ENCODE data around the gene TAF1C.

DNA sequence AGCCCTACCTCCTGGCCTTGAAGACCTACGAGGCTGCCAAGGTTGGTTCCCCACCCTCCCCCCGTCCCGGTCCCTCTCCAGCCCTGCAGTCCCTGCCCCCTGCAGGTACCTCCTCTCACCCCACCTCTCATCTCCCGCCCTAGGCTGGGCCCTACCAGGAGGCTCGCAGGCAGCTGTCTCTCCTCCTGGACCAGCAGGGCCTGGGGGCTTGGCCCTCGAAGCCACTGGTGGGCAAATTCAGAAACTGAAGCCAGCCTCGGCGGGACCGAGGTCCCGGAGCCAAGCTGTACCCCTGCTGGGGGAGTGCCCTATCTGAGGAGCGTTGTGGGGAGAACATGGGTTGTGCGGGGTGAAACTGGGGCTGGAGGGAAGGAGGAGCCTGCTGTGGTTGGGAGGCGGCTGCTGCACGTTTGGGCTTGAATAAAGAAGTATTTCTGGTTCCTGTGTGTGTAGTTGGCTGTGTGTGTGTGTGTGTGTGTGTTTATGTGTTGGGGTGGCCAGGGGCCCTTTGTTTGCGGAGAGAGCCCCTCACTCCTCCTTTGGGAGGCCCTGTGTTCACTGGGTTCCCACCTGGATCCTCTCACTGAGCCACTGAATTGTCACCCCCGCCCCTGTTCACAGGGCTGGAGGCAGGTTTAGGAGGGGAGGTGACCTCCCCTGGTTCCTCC is 10.0 kb upstream of the TAF1C start:
- TF ChIP-seq CTCF (IDR thresholded peaks at IDR 0.05; ENCODE audit: low read length), result no peak
- TF ChIP-seq EZH2 (IDR thresholded peaks at IDR 0.05; ENCODE audit: borderline replicate concordance, low read length), result no peak

All from OCI-LY1 (cell line).